Activated CD8-positive, alpha-beta memory T cell treated with anti-CD3 and anti-CD28 coated beads for 4 hours (primary cell): Measurements from ENCODE around the gene TJP3.

Experiments used
- DNase-seq, 2 donors: peaks; one replicate each; pipeline ENCODE4 v3.0.0-alpha.2; 2020; ENCODE audit warnings: low read depth in 2 of 2

Gene TJP3

GRCh38 chr19:3766520-3766919 is 58.3 kb downstream of the TJP3 start:
- no peak for DNase-seq

GRCh38 chr19:3767050-3767449 is 58.9 kb downstream of the TJP3 start:
- no peak for DNase-seq

GRCh38 chr19:3768015-3768747 is 60.0 kb downstream of the TJP3 start:
- DNase-seq: no peak

GRCh38 chr19:3768748-3769099 is 60.5 kb downstream of the TJP3 start:
- DNase-seq: no peak

GRCh38 chr19:3769494-3769893 is 61.3 kb downstream of the TJP3 start:
- DNase-seq: no peak

GRCh38 chr19:3770136-3770999 is 62.2 kb downstream of the TJP3 start:
- DNase-seq: no peak

- DNase-seq: no peak
These were observed 63.1 kb downstream of the TJP3 start for GRCh38 chr19:3771000-3771905.

GRCh38 chr19:3771906-3772455 is 63.8 kb downstream of the TJP3 start, which contains the start of gene RAX2:
RAX2 (minus strand) TSS chr19:3772228; CDS start chr19:3771742, 486 bp downstream.
- no peak for DNase-seq

GRCh38 chr19:3773814-3774515 is 65.8 kb downstream of the TJP3 start:
- DNase-seq: no peak

- DNase-seq: no peak
These were observed 66.6 kb downstream of the TJP3 start for GRCh38 chr19:3774621-3775373.

- DNase-seq: no peak
These were observed 67.2 kb downstream of the TJP3 start for GRCh38 chr19:3775374-3775711.

- DNase-seq: no peak
These were observed 67.6 kb downstream of the TJP3 start for GRCh38 chr19:3775831-3776230.

GRCh38 chr19:3776479-3777040 is 68.4 kb downstream of the TJP3 start:
- DNase-seq: no peak

GRCh38 chr19:3778104-3778867 is 70.1 kb downstream of the TJP3 start:
- no peak for DNase-seq

GRCh38 chr19:3778899-3779723 is 70.9 kb downstream of the TJP3 start:
- no peak for DNase-seq

GRCh38 chr19:3780786-3781304 is 72.7 kb downstream of the TJP3 start:
- DNase-seq: no peak

GRCh38 chr19:3781603-3782002 is 73.4 kb downstream of the TJP3 start:
- no peak for DNase-seq

- DNase-seq: no peak
These were observed 74.1 kb downstream of the TJP3 start for GRCh38 chr19:3782330-3782729.
